ENCODE data around the gene JUNB. TPM values are rescaled to one million over a fixed set of nuclear protein-coding genes. Genes with fewer than 3 reads are reported as not detected.

JUNB gene
- total and polyA plus RNA-seq, 2 of the 8 experiments (the other 6 are each of a cell fraction or from before 2014, with no cell fraction given), result 7.4 to 10.0 TPM

DNA sequence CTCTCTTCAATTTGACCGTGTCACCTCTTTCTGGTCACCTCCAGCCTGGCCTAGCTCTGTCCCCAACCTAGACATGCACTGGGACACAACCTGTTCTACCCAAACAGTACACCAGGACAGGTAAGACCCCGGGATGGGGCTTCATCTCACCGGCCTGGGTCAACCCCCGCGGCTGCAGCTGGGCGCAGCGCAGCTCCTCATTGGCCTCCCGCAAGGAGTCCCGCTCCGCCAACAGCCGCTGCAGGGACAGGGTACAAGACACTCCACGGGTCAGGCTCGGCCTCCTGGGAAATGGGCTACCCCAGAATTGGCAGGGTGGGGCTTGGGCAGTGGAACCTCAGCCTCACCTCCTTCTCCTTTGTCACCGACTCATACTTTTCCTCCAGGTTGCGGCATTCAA is 23.6 kb upstream of the JUNB start (continued):
- TF ChIP-seq CHD7 (IDR thresholded peaks at IDR 0.05; ENCODE audit: insufficient replicate concordance, low read length) (no peak), YY1 (IDR thresholded peaks at IDR 0.05; ENCODE audit: low read depth, low read length) (no peak), ZNF274 (IDR thresholded peaks at IDR 0.05; ENCODE audit: borderline replicate concordance, extremely low read depth, low read length) (no peak), EGR1 (IDR thresholded peaks at IDR 0.05; ENCODE audit: borderline replicate concordance, low read depth, low read length) (no peak)
